ENCODE results near the gene LTB4R. TPM values are rescaled to one million over a fixed set of nuclear protein-coding genes. Genes with fewer than 3 reads are reported as not detected.
A peak's percentile ranks its signal among the peaks of the same experiment; 100 is the strongest.

LTB4R gene
- total and polyA plus RNA-seq, 9 of the 15 experiments (the other 6 are each of a cell fraction or from before 2014, with no cell fraction given): 0.38 to 10.5 (median 2.8) TPM

DNA sequence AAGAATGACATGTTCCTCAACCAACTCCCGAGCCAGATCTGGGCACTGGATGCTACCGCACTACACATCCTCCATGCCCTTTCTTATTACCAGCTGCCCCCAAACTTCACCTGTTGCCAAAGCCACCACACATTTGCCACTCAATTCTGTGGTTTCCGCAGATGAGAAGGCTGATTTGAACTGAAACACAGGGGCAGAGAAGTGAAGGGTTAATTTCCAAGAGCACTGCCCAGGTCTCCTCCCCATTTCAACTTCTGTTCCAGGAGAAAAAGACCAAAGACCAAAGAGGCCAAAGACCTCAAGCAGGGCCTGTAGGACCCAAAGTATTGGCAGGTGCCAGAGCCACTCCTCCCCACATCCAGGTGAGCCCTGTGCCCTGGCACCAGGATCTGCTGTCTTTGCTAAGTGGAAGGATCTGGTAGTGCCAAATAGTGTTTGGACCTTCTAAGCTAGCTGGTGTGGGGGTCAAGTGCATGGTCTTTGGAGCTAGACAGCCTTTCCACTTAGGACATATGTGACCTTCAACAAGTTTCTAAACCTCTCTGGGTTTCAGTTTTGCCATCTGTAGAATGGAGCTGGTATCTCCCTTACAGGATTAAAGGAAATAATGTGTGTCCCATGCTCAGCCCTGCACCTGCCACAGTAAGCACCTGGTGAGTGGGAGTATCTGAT lies 19.7 kb upstream of the LTB4R start:
- Histone ChIP-seq H4K20me1 (replicated peaks; ENCODE audit: control insufficient read depth, insufficient read depth, low read length) (no peaks in the 10 kb centered on the region), H3K27me3 (ENCODE audit: control insufficient read depth in 2 of 2, insufficient read depth in 2 of 2, low read length in 2 of 2) (no peaks in the 10 kb centered on the region), H3K79me2 (ENCODE audit: control insufficient read depth, insufficient read depth, low read length) (no peaks in the 10 kb centered on the region), H3K4me2 (ENCODE audit: insufficient read depth, low read length) (no peak overlapping the region), H3K4me1 (replicated peaks in 1 of 2; ENCODE audit: control insufficient read depth in 2 of 2, insufficient read depth in 2 of 2, low read length in 2 of 2) (peaks cover 0 to 1% of the 10 kb centered on the region in 2 experiments; a peak in 2 of 5 replicates), H3K27ac (ENCODE audit: extremely low read depth, low read depth, low read length) (no peak overlapping the region), H3K9me3 (replicated peaks; ENCODE audit: control insufficient read depth, insufficient read depth, low read depth, low read length) (no peaks in the 10 kb centered on the region), H3K36me3 (ENCODE audit: control insufficient read depth, insufficient read depth, low read length) (peaks cover 38% of the 10 kb centered on the region), H3K4me3 (no peak overlapping the region), H2AFZ (ENCODE audit: low read depth, low read length) (no peak overlapping the region), H3K9me1 (ENCODE audit: control insufficient read depth, insufficient read depth, low read length) (peaks cover 1% of the 10 kb centered on the region), H3K9ac (ENCODE audit: insufficient read depth in 1 of 2, low read depth in 2 of 2, low read length in 2 of 2) (no peak overlapping the region)
- in situ Hi-C loops (cut with MboI) (loop anchor here (10.0 kb wide), 1 partner anchor 277 kb away; no protein-coding TSS in a partner anchor), intact Hi-C loops (cut with micrococcal nuclease) (no loop called here)
- WGBS (ENCODE audit: insufficient coverage, low coverage, missing lambda C conversion rate): 60% methylated on average over 2 of the region's 3 CpGs
- DNase-seq (ENCODE audit: extremely low read depth in 1 of 4, low spot score in 3 of 4): no peak
- ChIA-PET POLR2A (interaction anchor here (0.6 to 1.0 kb wide), 3 partner anchors 27 to 49 kb away, joined by 3 to 4 read pairs (median 4); partner anchors contain the start of gene TINF2), CTCF (ENCODE audit: low intra/inter-chr PET ratio) (no interaction called here)
- ATAC-seq: no peak
- FAIRE-seq: no peak
- TF ChIP-seq HLTF (IDR thresholded peaks at IDR 0.05): no peak
- BruUV-seq (replicated peaks): no TSS peak

DNA sequence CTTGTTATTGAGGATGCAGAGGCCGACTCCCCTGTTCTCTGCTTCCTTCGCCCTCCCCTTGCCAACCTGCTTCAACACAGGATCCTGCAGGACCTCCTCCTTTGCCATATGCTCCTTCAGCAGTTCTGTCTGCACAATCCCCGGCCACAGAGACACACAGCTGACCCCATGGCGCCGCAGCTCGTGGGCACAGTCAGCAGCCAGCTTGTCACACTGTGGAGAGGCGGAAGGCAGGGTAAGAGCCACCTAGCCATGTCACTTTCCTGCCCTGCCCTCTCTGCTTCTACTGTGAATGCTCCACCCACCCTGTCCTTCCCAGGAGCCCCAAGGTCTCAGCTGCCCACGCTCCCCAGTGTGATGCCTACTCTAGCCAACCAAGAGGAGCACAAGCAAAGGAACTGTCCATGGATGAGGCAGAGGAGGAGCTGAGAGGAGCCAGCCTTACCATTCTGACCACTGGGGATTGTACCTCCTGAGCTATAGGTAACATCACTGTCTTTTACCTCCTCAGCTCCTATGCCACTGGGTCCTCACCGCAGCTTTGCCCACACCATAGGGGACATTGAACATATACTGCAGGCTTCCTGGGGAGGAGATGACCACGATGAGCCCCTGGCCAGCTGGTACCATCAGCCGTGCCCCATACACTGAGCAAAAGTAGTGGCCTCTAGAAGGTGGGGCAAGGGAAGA lies 19.0 kb upstream of the LTB4R start:
- Histone ChIP-seq H3K4me3 (no peak overlapping the region), H3K9ac (ENCODE audit: insufficient read depth in 1 of 2, low read depth in 2 of 2, low read length in 2 of 2) (peak overlapping the region in 1 of 2 experiments; percentile 50; a peak in 1 of 4 replicates), H3K9me1 (ENCODE audit: control insufficient read depth, insufficient read depth, low read length) (peaks cover 3% of the 10 kb centered on the region), H3K9me3 (replicated peaks; ENCODE audit: control insufficient read depth, insufficient read depth, low read depth, low read length) (no peaks in the 10 kb centered on the region), H3K27ac (ENCODE audit: extremely low read depth, low read depth, low read length) (no peak overlapping the region), H3K4me1 (replicated peaks in 1 of 2; ENCODE audit: control insufficient read depth in 2 of 2, insufficient read depth in 2 of 2, low read length in 2 of 2) (peaks cover 0 to 6% of the 10 kb centered on the region in 2 experiments; a peak in 3 of 5 replicates), H2AFZ (ENCODE audit: low read depth, low read length) (no peak overlapping the region), H3K36me3 (ENCODE audit: control insufficient read depth, insufficient read depth, low read length) (peaks cover 40% of the 10 kb centered on the region), H3K79me2 (ENCODE audit: control insufficient read depth, insufficient read depth, low read length) (no peaks in the 10 kb centered on the region), H3K4me2 (ENCODE audit: insufficient read depth, low read length) (no peak overlapping the region), H4K20me1 (replicated peaks; ENCODE audit: control insufficient read depth, insufficient read depth, low read length) (no peaks in the 10 kb centered on the region), H3K27me3 (ENCODE audit: control insufficient read depth in 2 of 2, insufficient read depth in 2 of 2, low read length in 2 of 2) (no peaks in the 10 kb centered on the region)
- ChIA-PET CTCF (ENCODE audit: low intra/inter-chr PET ratio) (no interaction called here), POLR2A (interaction anchor here (0.6 to 1.0 kb wide), 3 partner anchors 26 to 50 kb away, joined by 3 to 4 read pairs (median 3); partner anchors contain the start of gene TINF2)
- 75% methylated on average over 9 of the region's 11 CpGs for WGBS (ENCODE audit: insufficient coverage, low coverage, missing lambda C conversion rate)
- BruUV-seq (replicated peaks): no TSS peak
- FAIRE-seq (no peak), ATAC-seq (no peak), DNase-seq (ENCODE audit: extremely low read depth in 1 of 4, low spot score in 3 of 4) (no peak)
- in situ Hi-C loops (cut with MboI): loop anchor here (10.0 kb wide), 1 partner anchor 277 kb away; no protein-coding TSS in a partner anchor
- intact Hi-C loops (cut with micrococcal nuclease): no loop called here
- TF ChIP-seq PRMT5 (CRISPR knock-in tag; IDR thresholded peaks at IDR 0.05) (no peak), IRF2 (CRISPR knock-in tag; IDR thresholded peaks at IDR 0.05) (no peak), STAT5A (IDR thresholded peaks at IDR 0.05; ENCODE audit: borderline replicate concordance, low read length) (no peak)

Measured in K562 (cell line).